ENCODE results near the gene RXFP4. TPM values are rescaled to one million over a fixed set of nuclear protein-coding genes. Genes with fewer than 3 reads are reported as not detected.

The RXFP4 gene
- total and polyA plus RNA-seq, 5 donors from 2014 or later = 0.32 to 1.4 TPM; not detected in 3

DNA sequence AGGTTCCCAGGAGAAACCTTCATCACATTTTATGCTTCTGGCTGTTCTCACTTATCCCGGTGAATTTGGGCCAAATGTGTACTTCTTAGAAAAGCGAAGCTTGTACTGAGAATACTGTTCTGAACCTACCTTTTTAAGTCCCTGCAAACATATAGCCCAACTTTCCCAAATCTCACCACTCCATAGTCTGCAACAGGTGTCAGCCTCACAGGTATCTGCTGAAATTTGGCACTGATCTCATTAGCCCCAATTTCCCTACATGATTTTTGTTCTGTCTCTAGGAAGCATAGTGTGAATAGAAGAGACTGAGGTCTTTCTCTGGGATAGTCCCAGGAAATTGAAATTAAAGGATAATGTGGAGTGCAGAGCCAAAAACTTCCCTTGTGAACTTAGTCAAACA is 41.8 kb upstream of the RXFP4 start:
- ATAC-seq (ENCODE audit: low read depth in 2 of 2) (no peak), DNase-seq (no peak)
- H3K27me3 Mint-ChIP-seq = no peaks in the 10 kb centered on the region
- H3K27ac ChIP-seq (ENCODE audit: insufficient read depth, low read length, poor library complexity, severe bottlenecking) = no peak overlapping the region
- H3K9me3 Mint-ChIP-seq = no peaks in the 10 kb centered on the region
- no peak overlapping the region for H3K4me3 ChIP-seq (ENCODE audit: low read depth, low read length)
- no peaks in the 10 kb centered on the region for H3K27me3 ChIP-seq (ENCODE audit: control insufficient read depth, insufficient read depth, low read length)
- no peaks in the 10 kb centered on the region for H3K9me3 ChIP-seq (ENCODE audit: control insufficient read depth in 2 of 2, low read length in 2 of 2)
- H3K36me3 ChIP-seq (ENCODE audit: control insufficient read depth, insufficient read depth, low read length) = peaks cover 62% of the 10 kb centered on the region
- peaks cover 28% of the 10 kb centered on the region for H3K36me3 Mint-ChIP-seq
- peaks cover 0 to 15% (median 11%) of the 10 kb centered on the region in 4 donors for H3K4me1 Mint-ChIP-seq
- H3K4me1 ChIP-seq (ENCODE audit: control insufficient read depth, insufficient read depth, low read length, poor library complexity, severe bottlenecking) = no peaks in the 10 kb centered on the region
- H3K4me3 Mint-ChIP-seq = no peak overlapping the region
- H3K27ac Mint-ChIP-seq = peak overlapping the region in 1 of 3 donors; percentile 78

DNA sequence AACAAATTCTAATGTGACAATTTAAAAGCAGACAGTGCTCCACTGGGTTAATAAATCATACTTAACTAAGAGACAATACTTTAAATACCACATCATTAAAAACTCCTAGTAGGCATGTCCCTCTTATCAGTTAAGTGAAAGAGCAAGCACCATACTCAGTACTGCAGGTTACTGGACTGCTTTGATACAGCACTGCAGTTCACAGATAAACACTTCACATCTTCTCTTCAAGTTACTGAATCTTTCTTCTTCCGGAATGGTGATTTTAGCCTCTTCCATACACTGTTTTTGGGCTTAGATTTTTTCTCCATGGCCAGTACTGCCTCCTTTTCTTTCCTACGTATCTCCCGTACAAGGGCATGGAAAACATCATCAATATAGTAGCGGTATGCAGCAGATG is 41.3 kb upstream of the RXFP4 start:
- no peaks in the 10 kb centered on the region for H3K27me3 Mint-ChIP-seq
- ATAC-seq (ENCODE audit: low read depth in 2 of 2) (no peak), DNase-seq (no peak)
- H3K4me1 Mint-ChIP-seq = peaks cover 0 to 15% (median 12%) of the 10 kb centered on the region in 4 donors
- no peak overlapping the region for H3K4me3 Mint-ChIP-seq
- H3K9me3 ChIP-seq (ENCODE audit: control insufficient read depth in 2 of 2, low read length in 2 of 2) = no peaks in the 10 kb centered on the region
- H3K27me3 ChIP-seq (ENCODE audit: control insufficient read depth, insufficient read depth, low read length) = no peaks in the 10 kb centered on the region
- no peaks in the 10 kb centered on the region for H3K4me1 ChIP-seq (ENCODE audit: control insufficient read depth, insufficient read depth, low read length, poor library complexity, severe bottlenecking)
- H3K36me3 ChIP-seq (ENCODE audit: control insufficient read depth, insufficient read depth, low read length) = peaks cover 67% of the 10 kb centered on the region
- no peak overlapping the region for H3K27ac ChIP-seq (ENCODE audit: insufficient read depth, low read length, poor library complexity, severe bottlenecking)
- H3K36me3 Mint-ChIP-seq = peaks cover 29% of the 10 kb centered on the region
- H3K4me3 ChIP-seq (ENCODE audit: low read depth, low read length) = no peak overlapping the region
- H3K9me3 Mint-ChIP-seq = no peaks in the 10 kb centered on the region
- H3K27ac Mint-ChIP-seq = peak overlapping the region in 1 of 3 donors; percentile 39

DNA sequence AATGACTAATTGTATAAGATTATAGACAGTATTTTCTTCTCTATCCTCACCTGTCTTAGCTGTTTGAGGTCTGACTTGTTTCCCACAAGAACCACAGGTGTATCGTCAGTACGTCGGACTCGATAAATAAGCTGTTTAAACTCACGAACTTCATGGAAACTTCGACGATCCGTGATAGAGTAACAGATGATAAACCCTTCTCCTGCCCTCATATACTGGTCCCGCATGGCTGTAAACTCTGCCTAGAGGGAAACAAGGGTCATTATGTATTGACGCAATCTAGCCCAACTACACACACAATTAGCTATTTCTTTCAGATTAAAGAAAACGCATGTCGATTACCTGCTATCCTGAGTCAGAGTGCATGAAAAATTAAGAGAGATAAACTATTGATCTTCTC is 37.2 kb upstream of the RXFP4 start:
- no peaks in the 10 kb centered on the region for H3K9me3 Mint-ChIP-seq
- H3K27me3 ChIP-seq (ENCODE audit: control insufficient read depth, insufficient read depth, low read length) = no peaks in the 10 kb centered on the region
- H3K36me3 ChIP-seq (ENCODE audit: control insufficient read depth, insufficient read depth, low read length) = peaks cover 66% of the 10 kb centered on the region
- no peak overlapping the region for H3K27ac Mint-ChIP-seq
- H3K27ac ChIP-seq (ENCODE audit: insufficient read depth, low read length, poor library complexity, severe bottlenecking) = no peak overlapping the region
- DNase-seq (no peak), ATAC-seq (ENCODE audit: low read depth in 2 of 2) (no peak)
- no peaks in the 10 kb centered on the region for H3K27me3 Mint-ChIP-seq
- H3K4me3 ChIP-seq (ENCODE audit: low read depth, low read length) = no peak overlapping the region
- H3K4me1 ChIP-seq (ENCODE audit: control insufficient read depth, insufficient read depth, low read length, poor library complexity, severe bottlenecking) = peaks cover 3% of the 10 kb centered on the region
- H3K9me3 ChIP-seq (ENCODE audit: control insufficient read depth in 2 of 2, low read length in 2 of 2) = no peaks in the 10 kb centered on the region
- peak overlapping the region in 1 of 4 donors; percentile 19 for H3K4me3 Mint-ChIP-seq
- peaks cover 30% of the 10 kb centered on the region for H3K36me3 Mint-ChIP-seq
- H3K4me1 Mint-ChIP-seq = peaks cover 6 to 14% (median 13%) of the 10 kb centered on the region in 4 donors

DNA sequence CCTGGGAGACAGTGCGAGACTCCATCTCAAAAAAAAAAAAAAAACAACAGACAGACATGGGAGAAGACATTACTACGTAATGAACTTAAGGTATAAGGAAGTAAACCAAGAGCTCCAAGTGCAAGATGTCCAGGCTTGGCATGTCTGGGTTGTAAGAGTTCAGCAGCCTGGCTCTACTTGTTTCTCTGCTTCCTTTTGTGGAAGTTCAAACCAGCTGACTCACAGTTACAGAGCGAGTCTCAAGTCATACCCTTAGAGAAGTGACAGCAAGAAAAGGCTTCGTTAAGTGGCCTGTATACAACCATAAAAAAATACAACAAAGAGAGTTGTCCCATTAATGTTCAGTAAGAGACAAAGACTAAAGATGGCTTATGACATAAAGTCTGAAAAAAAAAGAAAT is 31.5 kb upstream of the RXFP4 start:
- Mint-ChIP-seq H3K36me3 (peaks cover 25% of the 10 kb centered on the region), H3K4me3 (peak overlapping the region; percentile 95 to 99 (median 98)), H3K9me3 (no peaks in the 10 kb centered on the region), H3K4me1 (peaks cover 13 to 41% (median 19%) of the 10 kb centered on the region in 4 donors), H3K27ac (peak overlapping the region in 1 of 3 donors; percentile 98), H3K27me3 (no peaks in the 10 kb centered on the region)
- peaks cover 48% of the 10 kb centered on the region for H3K36me3 ChIP-seq (ENCODE audit: control insufficient read depth, insufficient read depth, low read length)
- H3K27me3 ChIP-seq (ENCODE audit: control insufficient read depth, insufficient read depth, low read length) = no peaks in the 10 kb centered on the region
- H3K9me3 ChIP-seq (ENCODE audit: control insufficient read depth in 2 of 2, low read length in 2 of 2) = no peaks in the 10 kb centered on the region
- peaks cover 19% of the 10 kb centered on the region for H3K4me1 ChIP-seq (ENCODE audit: control insufficient read depth, insufficient read depth, low read length, poor library complexity, severe bottlenecking)
- peak in 1 of 2 donors; percentile 11 for ATAC-seq (ENCODE audit: low read depth in 2 of 2)
- H3K4me3 ChIP-seq (ENCODE audit: low read depth, low read length) = peak overlapping the region; percentile 95
- DNase-seq = peak in 1 of 3 donors; percentile 39
- H3K27ac ChIP-seq (ENCODE audit: insufficient read depth, low read length, poor library complexity, severe bottlenecking) = peak overlapping the region; percentile 89

DNA sequence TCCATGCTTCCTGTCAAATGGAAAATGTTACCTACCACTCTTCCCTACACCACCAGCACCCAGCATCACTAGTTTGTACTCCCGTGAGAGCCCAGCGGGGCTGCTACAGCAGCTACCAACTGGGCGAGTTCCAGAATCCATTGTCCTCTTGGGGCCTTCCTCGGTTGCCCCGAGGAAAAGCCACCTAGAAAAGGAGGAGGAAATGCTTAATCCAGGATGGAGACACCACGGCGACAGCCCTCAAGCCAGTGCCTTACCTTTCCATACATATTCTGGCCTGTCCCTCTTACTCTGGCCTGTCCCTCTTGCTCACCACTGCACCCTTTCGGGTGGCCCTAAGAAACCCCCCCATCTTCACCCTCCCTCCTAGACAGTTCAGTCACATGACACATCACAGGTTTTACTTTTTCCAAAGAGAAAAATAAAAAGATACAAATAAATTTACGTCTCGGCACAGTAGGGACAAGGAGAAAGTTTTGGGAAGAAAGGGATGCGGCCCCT is 30.8 kb upstream of the RXFP4 start:
- Histone ChIP-seq H3K4me1 (ENCODE audit: control insufficient read depth, insufficient read depth, low read length, poor library complexity, severe bottlenecking) (peaks cover 19% of the 10 kb centered on the region), H3K27me3 (ENCODE audit: control insufficient read depth, insufficient read depth, low read length) (no peaks in the 10 kb centered on the region), H3K9me3 (ENCODE audit: control insufficient read depth in 2 of 2, low read length in 2 of 2) (no peaks in the 10 kb centered on the region), H3K4me3 (ENCODE audit: low read depth, low read length) (peak overlapping the region; percentile 95), H3K27ac (ENCODE audit: insufficient read depth, low read length, poor library complexity, severe bottlenecking) (peak overlapping the region; percentile 89), H3K36me3 (ENCODE audit: control insufficient read depth, insufficient read depth, low read length) (peaks cover 51% of the 10 kb centered on the region)
- Mint-ChIP-seq H3K4me1 (peaks cover 13 to 41% (median 19%) of the 10 kb centered on the region in 4 donors), H3K9me3 (no peaks in the 10 kb centered on the region), H3K27me3 (no peaks in the 10 kb centered on the region), H3K36me3 (peaks cover 27% of the 10 kb centered on the region), H3K27ac (peak overlapping the region; percentile 79 to 98 (median 98)), H3K4me3 (peak overlapping the region; percentile 95 to 99 (median 98))
- no peak for ATAC-seq (ENCODE audit: low read depth in 2 of 2)
- peak in 2 of 3 donors; percentile 9 to 38 for DNase-seq

DNA sequence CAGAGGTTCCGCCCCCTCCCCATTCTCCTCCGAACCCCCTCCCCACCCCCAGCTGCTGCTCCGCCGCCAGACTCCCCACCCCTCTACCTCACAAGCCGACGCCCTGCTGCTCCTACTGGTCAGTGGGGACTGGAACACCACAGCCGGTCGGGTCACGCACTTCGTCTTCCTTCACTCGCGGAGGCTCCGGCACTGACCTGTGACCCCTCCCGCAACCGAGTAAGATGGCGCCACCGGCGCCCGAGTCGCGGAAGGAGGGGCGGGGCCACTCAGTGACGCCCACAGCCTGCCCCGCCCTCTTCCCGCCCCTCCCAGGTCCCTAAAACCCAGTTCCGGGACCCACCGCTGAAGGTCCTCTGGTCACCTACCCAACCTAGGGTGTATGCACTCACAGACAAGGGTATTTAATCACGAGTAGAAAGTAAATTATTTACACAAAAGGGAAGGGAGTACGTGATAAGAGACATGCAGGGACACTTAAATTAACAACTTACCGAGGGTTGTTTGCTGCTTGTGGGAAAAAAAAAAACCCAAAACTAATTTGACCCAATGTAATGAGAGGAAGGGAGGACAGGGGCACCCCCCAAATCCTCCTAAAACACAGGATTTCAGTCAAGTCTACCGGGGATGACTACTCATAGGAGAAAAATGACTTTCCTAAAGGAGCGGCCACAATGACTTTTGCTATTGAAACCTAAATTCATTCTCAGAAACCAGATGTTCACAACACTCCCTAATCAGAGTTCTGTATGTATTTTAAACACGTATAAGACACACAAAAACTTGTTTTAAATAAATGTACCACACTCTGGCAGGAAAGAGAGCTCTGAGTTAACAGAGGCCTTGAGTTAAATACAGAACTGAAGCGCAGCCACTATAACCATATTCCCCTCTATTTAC is 30.0 kb upstream of the RXFP4 start, which contains the start of gene RIT1:
RIT1 (minus strand) TSS at position 194 of the 900 bp plus-strand sequence. CDS start 588 bp downstream, outside the sequence.
- Mint-ChIP-seq H3K27me3 (no peaks in the 10 kb centered on the region), H3K4me3 (peak within 1 kb of the TSS; percentile 95 to 99 (median 98)), H3K4me1 (peaks cover 13 to 41% (median 19%) of the 10 kb centered on the region in 4 donors), H3K36me3 (peaks cover 31% of the 10 kb centered on the region), H3K27ac (peak within 1 kb of the TSS; percentile 98), H3K9me3 (no peaks in the 10 kb centered on the region)
- ATAC-seq (ENCODE audit: low read depth in 2 of 2) (peak; percentile 98), DNase-seq (peak; percentile 78 to 89 (median 82))
- no peaks in the 10 kb centered on the region for H3K9me3 ChIP-seq (ENCODE audit: control insufficient read depth in 2 of 2, low read length in 2 of 2)
- peaks cover 55% of the 10 kb centered on the region for H3K36me3 ChIP-seq (ENCODE audit: control insufficient read depth, insufficient read depth, low read length)
- peak within 1 kb of the TSS; percentile 95 for H3K4me3 ChIP-seq (ENCODE audit: low read depth, low read length)
- peak within 1 kb of the TSS; percentile 89 for H3K27ac ChIP-seq (ENCODE audit: insufficient read depth, low read length, poor library complexity, severe bottlenecking)
- H3K27me3 ChIP-seq (ENCODE audit: control insufficient read depth, insufficient read depth, low read length) = no peaks in the 10 kb centered on the region
- H3K4me1 ChIP-seq (ENCODE audit: control insufficient read depth, insufficient read depth, low read length, poor library complexity, severe bottlenecking) = peaks cover 19% of the 10 kb centered on the region

DNA sequence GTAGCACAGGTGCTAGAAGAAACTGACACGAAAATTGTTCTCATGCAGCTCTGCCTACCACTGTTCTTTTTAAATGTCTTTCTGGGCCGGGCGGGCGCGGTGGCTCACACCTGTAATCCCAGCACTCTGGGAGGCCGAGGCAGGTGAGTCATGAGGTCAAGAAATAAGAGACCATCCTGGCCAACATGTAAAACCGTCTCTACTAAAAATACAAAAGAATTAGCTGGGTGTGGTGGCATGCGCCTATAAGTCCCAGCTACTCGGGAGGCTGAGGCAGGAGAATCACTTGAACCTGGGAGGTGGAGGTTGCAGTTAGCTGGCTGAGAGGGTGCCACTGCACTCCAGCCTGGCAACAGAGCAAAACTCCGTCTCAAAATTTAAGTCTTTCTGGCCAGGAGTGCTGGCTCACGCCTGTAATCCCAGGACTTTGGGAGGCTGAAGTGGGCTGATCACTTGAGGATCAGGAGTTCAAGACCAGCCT is 29.3 kb upstream of the RXFP4 start:
- peaks cover 13 to 41% (median 21%) of the 10 kb centered on the region in 4 donors for H3K4me1 Mint-ChIP-seq
- H3K9me3 ChIP-seq (ENCODE audit: control insufficient read depth in 2 of 2, low read length in 2 of 2) = no peaks in the 10 kb centered on the region
- H3K36me3 ChIP-seq (ENCODE audit: control insufficient read depth, insufficient read depth, low read length) = peaks cover 57% of the 10 kb centered on the region
- no peak for DNase-seq
- no peaks in the 10 kb centered on the region for H3K27me3 Mint-ChIP-seq
- no peaks in the 10 kb centered on the region for H3K9me3 Mint-ChIP-seq
- peak overlapping the region; percentile 98 for H3K27ac Mint-ChIP-seq
- H3K4me3 ChIP-seq (ENCODE audit: low read depth, low read length) = peak overlapping the region; percentile 95
- peaks cover 38% of the 10 kb centered on the region for H3K36me3 Mint-ChIP-seq
- peak overlapping the region; percentile 89 for H3K27ac ChIP-seq (ENCODE audit: insufficient read depth, low read length, poor library complexity, severe bottlenecking)
- H3K27me3 ChIP-seq (ENCODE audit: control insufficient read depth, insufficient read depth, low read length) = no peaks in the 10 kb centered on the region
- H3K4me3 Mint-ChIP-seq = peak overlapping the region; percentile 95 to 99 (median 98)
- peaks cover 19% of the 10 kb centered on the region for H3K4me1 ChIP-seq (ENCODE audit: control insufficient read depth, insufficient read depth, low read length, poor library complexity, severe bottlenecking)
- no peak for ATAC-seq (ENCODE audit: low read depth in 2 of 2)

Data from CD4-positive, CD25-positive, alpha-beta regulatory T cell (primary cell).